Nephron (organoid): ENCODE results near the gene MANBA.
"Not testable (repeated sequence)": the region's sequence is repeated elsewhere in the genome, so short reads cannot be mapped to it uniquely, and the experiment has no call there.

Experiments used
- H3K27ac Mint-ChIP-seq, 3 experiments: 2 replicates each; pipeline ENCODE4 v1.8.0; 2020; ENCODE audit warnings: mixed read lengths in 3 of 3, mild to moderate bottlenecking in 2 of 3, moderate library complexity in 1 of 3
- H3K27me3 Mint-ChIP-seq: 2 replicates; pipeline ENCODE4 v1.8.0; 2021; ENCODE audit warnings: low read depth, mild to moderate bottlenecking, moderate library complexity, mixed read lengths
- H3K36me3 Mint-ChIP-seq: 2 replicates; pipeline ENCODE4 v1.8.0; 2020; ENCODE audit warnings: low read depth, mixed read lengths
- H3K4me1 Mint-ChIP-seq: 2 replicates; pipeline ENCODE4 v1.8.0; 2020; ENCODE audit warnings: mixed read lengths
- H3K4me3 Mint-ChIP-seq, 3 experiments: 2 replicates each; pipeline ENCODE4 v1.8.0; 2020; ENCODE audit warnings: mild to moderate bottlenecking in 3 of 3, mixed read lengths in 3 of 3, moderate library complexity in 2 of 3
- H3K9me3 Mint-ChIP-seq: 2 replicates; pipeline ENCODE4 v1.8.0; 2020; ENCODE audit warnings: mixed read lengths
- CTCF ChIP-seq, 3 experiments: fragments of 200-600 bp; sonication (generic); IDR thresholded peaks; one replicate each; pipeline ENCODE4 v1.5.0; 2021; ENCODE audit warnings: antibody characterized with exemption in 3 of 3; ENCODE audit not compliant: unreplicated experiment in 3 of 3

MANBA gene

GRCh38 chr4:102715057-102715456 lies 45.7 kb downstream of the MANBA start:
- H3K4me3 Mint-ChIP-seq: no peak overlapping the region
- TF ChIP-seq CTCF (IDR thresholded peaks at IDR 0.05; ENCODE audit: unreplicated experiment in 3 of 3): no peak
- H3K4me1 Mint-ChIP-seq: no peaks in the 10 kb centered on the region
- no peaks in the 10 kb centered on the region for H3K27me3 Mint-ChIP-seq
- H3K27ac Mint-ChIP-seq: no peak overlapping the region
- H3K36me3 Mint-ChIP-seq: peaks cover 31% of the 10 kb centered on the region
- peaks cover 9% of the 10 kb centered on the region for H3K9me3 Mint-ChIP-seq

GRCh38 chr4:102713774-102714173 lies 47.0 kb downstream of the MANBA start:
- H3K27me3 Mint-ChIP-seq, H3K4me3 Mint-ChIP-seq, H3K27ac Mint-ChIP-seq, H3K9me3 Mint-ChIP-seq, H3K4me1 Mint-ChIP-seq: not testable (repeated sequence)
- H3K36me3 Mint-ChIP-seq: peaks cover 22% of the 10 kb centered on the region

GRCh38 chr4:102713096-102713495 lies 47.7 kb downstream of the MANBA start:
- Mint-ChIP-seq H3K36me3 (peaks cover 15% of the 10 kb centered on the region), H3K27ac (no peak overlapping the region), H3K4me1 (no peaks in the 10 kb centered on the region), H3K9me3 (peaks cover under 1% of the 10 kb centered on the region), H3K4me3 (no peak overlapping the region), H3K27me3 (no peaks in the 10 kb centered on the region)
- TF ChIP-seq CTCF (IDR thresholded peaks at IDR 0.05; ENCODE audit: unreplicated experiment in 3 of 3): no peak

- TF ChIP-seq CTCF (IDR thresholded peaks at IDR 0.05; ENCODE audit: unreplicated experiment in 3 of 3): no peak
- Mint-ChIP-seq H3K27ac (no peak overlapping the region), H3K36me3 (peaks cover 15% of the 10 kb centered on the region), H3K4me1 (no peaks in the 10 kb centered on the region), H3K27me3 (no peaks in the 10 kb centered on the region), H3K9me3 (peaks cover 14% of the 10 kb centered on the region), H3K4me3 (no peak overlapping the region)
Measured at GRCh38 chr4:102710986-102711385, 49.8 kb downstream of the MANBA start.

GRCh38 chr4:102709060-102709459 lies 51.7 kb downstream of the MANBA start:
- H3K9me3 Mint-ChIP-seq: peaks cover 16% of the 10 kb centered on the region
- not testable (repeated sequence) for H3K4me3 Mint-ChIP-seq, H3K27me3 Mint-ChIP-seq, H3K27ac Mint-ChIP-seq, H3K4me1 Mint-ChIP-seq
- H3K36me3 Mint-ChIP-seq: peaks cover 15% of the 10 kb centered on the region

- Mint-ChIP-seq H3K9me3 (peaks cover 19% of the 10 kb centered on the region), H3K4me1 (no peaks in the 10 kb centered on the region), H3K27me3 (no peaks in the 10 kb centered on the region), H3K27ac (no peak overlapping the region), H3K36me3 (peaks cover 23% of the 10 kb centered on the region), H3K4me3 (no peak overlapping the region)
- no peak for TF ChIP-seq CTCF (IDR thresholded peaks at IDR 0.05; ENCODE audit: unreplicated experiment in 3 of 3)
Measured at GRCh38 chr4:102707150-102707549, 53.6 kb downstream of the MANBA start.

GRCh38 chr4:102705391-102705935 lies 55.3 kb downstream of the MANBA start:
- H3K27me3 Mint-ChIP-seq: no peaks in the 10 kb centered on the region
- no peak overlapping the region for H3K27ac Mint-ChIP-seq
- H3K9me3 Mint-ChIP-seq: peaks cover 21% of the 10 kb centered on the region
- H3K4me1 Mint-ChIP-seq: no peaks in the 10 kb centered on the region
- H3K36me3 Mint-ChIP-seq: peaks cover 22% of the 10 kb centered on the region
- TF ChIP-seq CTCF (IDR thresholded peaks at IDR 0.05; ENCODE audit: unreplicated experiment in 3 of 3): no peak
- H3K4me3 Mint-ChIP-seq: no peak overlapping the region
